DMS53 treated with DMSO at 0.1 percent for 48 hours (cell line): ENCODE measurements around the gene SLC13A5.

Source experiments
- DNase-seq: peaks from one replicate; lab custom pipeline; 2025; ENCODE audit not compliant: unreplicated experiment; lab: John Stamatoyannopoulos, UW

The SLC13A5 gene

GRCh38 chr17:6684881-6685767, 28.0 kb downstream of the SLC13A5 start:
- DNase-seq: no peak

GRCh38 chr17:6684460-6684783, 28.7 kb downstream of the SLC13A5 start:
- DNase-seq: no peak

DNA sequence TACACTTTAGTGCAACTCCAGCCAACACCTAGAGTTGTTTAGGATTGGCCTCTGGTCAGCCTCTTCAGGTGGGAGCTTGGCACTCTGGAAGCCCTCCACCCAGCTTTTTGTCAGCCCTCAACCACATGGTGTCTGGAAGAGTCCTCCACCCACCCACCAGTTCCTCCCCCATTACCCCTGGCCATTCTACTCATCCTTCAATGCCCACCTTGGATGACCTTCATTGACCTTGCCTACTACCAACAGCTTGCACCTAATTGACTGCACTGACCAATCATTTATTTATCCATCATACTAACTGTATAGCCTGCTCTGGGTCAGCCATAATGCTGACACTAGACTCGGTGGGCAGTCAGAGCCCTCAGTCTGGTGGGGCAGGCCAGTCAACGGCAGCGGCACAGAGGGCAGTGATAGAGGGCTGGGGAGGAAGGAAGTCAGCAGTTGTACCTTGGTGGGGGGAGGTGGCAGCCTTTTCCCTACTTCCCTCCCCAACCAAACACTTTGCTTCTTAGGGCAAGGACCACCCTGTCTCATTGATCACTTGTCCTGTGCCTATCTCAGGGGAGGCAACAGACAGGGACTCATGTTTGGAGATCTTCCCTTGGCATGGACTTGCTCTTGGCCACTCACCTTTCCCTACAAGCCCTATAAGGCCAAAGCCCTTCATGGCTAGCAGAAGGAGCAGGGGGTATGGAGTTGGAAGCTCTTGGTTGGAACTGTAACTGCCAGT, 29.3 kb downstream of the SLC13A5 start:
- DNase-seq: no peak

GRCh38 chr17:6683081-6683684, 30.0 kb downstream of the SLC13A5 start:
- DNase-seq: peak; percentile 11

GRCh38 chr17:6682339-6682738, 30.8 kb downstream of the SLC13A5 start:
- DNase-seq: no peak

DNA sequence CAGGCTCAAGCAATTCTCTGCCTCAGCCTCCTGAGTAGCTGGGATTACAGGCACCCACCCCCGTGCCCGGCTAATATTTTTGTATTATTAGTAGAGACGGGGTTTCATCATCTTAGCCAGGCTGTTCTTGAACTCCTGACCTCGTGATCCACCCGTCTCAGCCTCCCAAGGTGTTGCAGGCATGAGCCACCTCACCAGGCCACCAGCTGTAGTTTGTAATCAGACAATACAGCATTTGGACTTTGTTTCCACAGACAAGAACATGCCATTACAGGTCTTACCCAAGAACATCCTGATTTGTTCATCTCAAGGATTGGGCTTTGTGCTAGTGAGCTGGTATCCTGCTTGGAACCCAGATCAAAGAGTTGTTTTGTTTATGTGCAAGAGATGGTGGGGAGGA, 31.5 kb downstream of the SLC13A5 start:
- no peak for DNase-seq

GRCh38 chr17:6681176-6681575, 32.0 kb downstream of the SLC13A5 start:
- DNase-seq: no peak

- no peak for DNase-seq
These were observed 33.9 kb downstream of the SLC13A5 start for GRCh38 chr17:6679241-6679640.

DNA sequence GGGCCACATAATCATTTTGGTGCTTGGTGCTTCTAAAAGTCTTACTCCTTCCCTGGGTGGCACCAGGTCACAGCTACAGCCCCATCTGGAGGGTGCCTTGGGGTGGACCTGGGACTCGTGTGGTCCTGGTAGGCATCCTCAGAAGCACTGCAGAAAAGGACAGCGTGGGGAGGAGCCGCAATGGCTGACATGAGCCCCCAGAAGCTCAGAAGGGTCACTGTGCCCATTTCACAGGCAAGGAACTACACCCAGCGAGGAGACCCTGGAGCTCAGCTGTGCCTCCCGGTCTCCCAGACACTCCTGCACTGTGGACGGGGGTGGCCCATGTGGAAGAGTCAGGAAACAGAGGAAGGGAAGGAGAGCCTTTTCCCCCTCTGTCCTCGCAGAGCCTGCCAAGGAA, 35.2 kb downstream of the SLC13A5 start:
- DNase-seq: no peak

- DNase-seq: no peak
These were observed 35.9 kb downstream of the SLC13A5 start for GRCh38 chr17:6677158-6677831.

DNA sequence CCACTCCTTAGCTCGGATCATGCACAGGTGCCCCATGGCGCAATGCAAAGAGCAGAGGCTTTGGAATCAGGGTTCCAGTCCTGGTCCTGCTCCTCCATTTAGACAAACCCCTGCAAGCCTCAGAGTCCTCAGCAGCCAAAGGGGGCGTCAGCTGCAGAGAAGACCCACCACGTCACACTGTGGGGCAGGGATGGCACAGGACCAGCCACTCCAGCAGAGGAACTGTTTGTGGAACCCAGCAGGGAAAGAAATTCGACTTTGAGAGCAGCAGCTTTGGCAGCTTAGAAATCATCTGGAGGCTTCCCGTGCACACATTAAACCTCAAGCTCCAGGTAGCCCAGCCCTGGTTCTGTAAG, 36.4 kb downstream of the SLC13A5 start:
- DNase-seq: no peak

DNA sequence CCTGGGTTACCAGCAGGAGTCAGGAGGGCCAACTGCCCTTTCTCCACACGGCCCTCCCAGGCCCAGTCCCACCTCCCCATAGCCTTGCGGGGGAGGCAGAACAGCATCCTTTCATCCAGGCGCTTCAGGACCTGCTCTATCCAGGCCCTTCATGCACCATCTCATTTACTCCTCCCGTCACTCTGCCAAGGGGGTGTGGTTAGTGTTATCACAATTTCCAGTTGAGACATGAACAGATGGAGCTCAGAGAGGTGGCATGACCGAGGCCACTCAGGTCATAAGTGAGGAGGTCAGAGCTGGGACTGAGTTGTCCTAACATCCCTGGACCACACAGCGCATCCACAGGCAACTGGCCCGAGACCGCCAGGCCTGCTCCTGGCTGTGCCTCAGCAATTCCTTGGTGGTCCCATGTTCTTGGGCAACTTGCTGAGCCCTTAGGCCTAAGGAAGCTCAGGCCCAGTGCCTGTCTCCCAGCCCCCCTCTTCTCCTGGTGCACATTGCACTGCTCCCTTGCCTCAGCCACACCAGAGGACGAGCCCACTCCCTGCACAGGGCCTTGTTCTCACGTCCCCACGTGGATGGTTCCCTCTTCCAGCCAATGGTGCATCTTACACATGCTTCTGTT, 37.9 kb downstream of the SLC13A5 start:
- no peak for DNase-seq

GRCh38 chr17:6674586-6674985, 38.6 kb downstream of the SLC13A5 start:
- no peak for DNase-seq

GRCh38 chr17:6671431-6671830, 41.7 kb downstream of the SLC13A5 start:
- DNase-seq: no peak

- no peak for DNase-seq
These were observed 42.2 kb downstream of the SLC13A5 start for GRCh38 chr17:6670999-6671398.

GRCh38 chr17:6670571-6670970, 42.6 kb downstream of the SLC13A5 start:
- no peak for DNase-seq

GRCh38 chr17:6669479-6670212, 43.5 kb downstream of the SLC13A5 start:
- DNase-seq: no peak

- DNase-seq: no peak
These were observed 44.3 kb downstream of the SLC13A5 start for GRCh38 chr17:6668727-6669425.

- DNase-seq: no peak
These were observed 45.0 kb downstream of the SLC13A5 start for GRCh38 chr17:6668219-6668618.

DNA sequence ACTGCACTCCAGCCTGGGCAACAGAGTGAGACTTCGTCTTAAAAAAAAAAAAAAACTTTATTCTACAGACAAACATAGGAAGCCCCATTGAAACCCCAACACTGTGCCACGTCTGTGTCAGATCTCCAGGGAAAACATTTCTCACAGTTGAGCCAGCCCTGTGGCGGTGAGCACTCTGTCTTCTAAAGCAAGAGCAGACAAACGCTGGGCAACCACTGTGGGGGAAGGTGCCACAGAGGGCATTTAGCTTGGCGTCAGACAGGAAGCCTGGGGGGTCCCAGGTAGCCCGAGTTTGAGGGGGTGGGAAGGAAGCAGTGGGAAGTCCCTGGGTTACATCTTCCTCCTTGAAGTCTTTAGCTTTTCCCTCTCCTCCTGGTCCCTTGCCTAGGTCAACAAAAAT, 45.7 kb downstream of the SLC13A5 start:
- DNase-seq: no peak
